Astrocyte of the spinal cord (primary cell): ENCODE measurements around the gene GDI1.

ENCODE experiments used
- DNase-seq: peaks from one replicate; pipeline ENCODE4 v3.0.0; 2011; ENCODE audit warnings: low read depth, low spot score
- H3K4me3 ChIP-seq: 2 replicates; pipeline ENCODE4 v1.5.1; 2011; ENCODE audit warnings: low read depth, mild to moderate bottlenecking, low read length, moderate library complexity
- in situ Hi-C: cut with HindIII; loops from 2 replicates; pipeline ENCODE4 v1.10.0; 2017; ENCODE audit warnings: low sequenced_read_pairs
- TF ChIP-seq, protein P1 (sequence below): IDR thresholded peaks from 2 replicates; pipeline ENCODE4 v1.5.1; 2012; ENCODE audit warnings: low read depth, mild to moderate bottlenecking, low read length, inconsistent platforms

Gene GDI1

GRCh38 chrX:154463611-154464220, 26.8 kb downstream of the GDI1 start:
- in situ Hi-C loops, result no loop called here
- H3K4me3 ChIP-seq, result no peak overlapping the region

DNA sequence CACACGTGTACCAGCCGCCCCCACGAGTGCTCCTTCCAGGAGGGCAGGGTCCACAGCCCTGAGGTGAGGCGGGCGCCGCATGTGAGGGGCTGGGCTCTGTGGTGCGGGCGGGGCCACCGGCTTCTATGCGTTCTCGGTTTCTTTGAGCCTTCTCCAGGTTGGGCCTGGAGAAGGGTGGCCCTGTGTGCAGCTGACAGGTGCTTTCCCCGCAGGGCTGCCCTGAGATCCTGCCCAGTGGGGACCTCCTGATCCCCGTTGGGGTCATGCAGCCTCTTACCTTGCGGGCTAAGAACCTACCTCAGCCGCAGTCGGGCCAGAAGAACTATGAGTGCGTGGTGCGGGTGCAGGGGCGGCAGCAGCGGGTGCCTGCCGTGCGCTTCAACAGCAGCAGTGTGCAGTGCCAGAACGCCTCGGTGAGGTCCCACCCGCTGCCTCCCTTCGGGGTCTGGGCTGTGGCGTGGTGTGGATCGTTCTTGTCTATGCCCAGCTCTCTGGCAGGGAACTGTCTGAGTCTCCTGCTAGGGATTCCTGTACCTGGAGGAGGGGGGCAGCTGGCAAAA, 27.9 kb downstream of the GDI1 start:
- H3K4me3 ChIP-seq, result no peak overlapping the region
- DNase-seq, result no peak
- TF ChIP-seq, protein P1, sequence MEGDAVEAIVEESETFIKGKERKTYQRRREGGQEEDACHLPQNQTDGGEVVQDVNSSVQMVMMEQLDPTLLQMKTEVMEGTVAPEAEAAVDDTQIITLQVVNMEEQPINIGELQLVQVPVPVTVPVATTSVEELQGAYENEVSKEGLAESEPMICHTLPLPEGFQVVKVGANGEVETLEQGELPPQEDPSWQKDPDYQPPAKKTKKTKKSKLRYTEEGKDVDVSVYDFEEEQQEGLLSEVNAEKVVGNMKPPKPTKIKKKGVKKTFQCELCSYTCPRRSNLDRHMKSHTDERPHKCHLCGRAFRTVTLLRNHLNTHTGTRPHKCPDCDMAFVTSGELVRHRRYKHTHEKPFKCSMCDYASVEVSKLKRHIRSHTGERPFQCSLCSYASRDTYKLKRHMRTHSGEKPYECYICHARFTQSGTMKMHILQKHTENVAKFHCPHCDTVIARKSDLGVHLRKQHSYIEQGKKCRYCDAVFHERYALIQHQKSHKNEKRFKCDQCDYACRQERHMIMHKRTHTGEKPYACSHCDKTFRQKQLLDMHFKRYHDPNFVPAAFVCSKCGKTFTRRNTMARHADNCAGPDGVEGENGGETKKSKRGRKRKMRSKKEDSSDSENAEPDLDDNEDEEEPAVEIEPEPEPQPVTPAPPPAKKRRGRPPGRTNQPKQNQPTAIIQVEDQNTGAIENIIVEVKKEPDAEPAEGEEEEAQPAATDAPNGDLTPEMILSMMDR, result no peak
- in situ Hi-C loops, result no loop called here

More at GRCh38 chrX:154463611-154464220, 26.8 kb downstream of the GDI1 start:
- TF ChIP-seq, protein P1, result no peak
- no peak for DNase-seq

DNA sequence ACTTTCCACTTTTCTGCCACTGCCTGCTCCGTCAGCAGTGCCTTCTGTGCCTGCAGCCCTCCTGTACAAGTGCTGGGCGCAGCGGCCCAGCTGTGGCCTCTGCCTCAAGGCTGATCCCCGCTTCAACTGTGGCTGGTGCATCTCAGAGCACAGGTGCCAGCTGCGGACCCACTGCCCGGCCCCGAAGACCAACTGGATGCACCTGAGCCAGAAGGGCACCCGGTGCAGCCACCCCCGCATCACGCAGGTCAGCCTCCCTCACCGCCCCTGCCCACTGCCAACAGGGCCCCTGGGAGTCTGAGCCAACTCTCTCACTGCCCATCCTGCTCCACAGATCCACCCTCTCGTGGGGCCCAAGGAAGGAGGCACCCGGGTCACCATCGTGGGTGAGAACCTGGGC, 28.6 kb downstream of the GDI1 start:
- DNase-seq, result no peak
- no peak overlapping the region for H3K4me3 ChIP-seq
- in situ Hi-C loops, result no loop called here
- TF ChIP-seq, protein P1, result no peak

DNA sequence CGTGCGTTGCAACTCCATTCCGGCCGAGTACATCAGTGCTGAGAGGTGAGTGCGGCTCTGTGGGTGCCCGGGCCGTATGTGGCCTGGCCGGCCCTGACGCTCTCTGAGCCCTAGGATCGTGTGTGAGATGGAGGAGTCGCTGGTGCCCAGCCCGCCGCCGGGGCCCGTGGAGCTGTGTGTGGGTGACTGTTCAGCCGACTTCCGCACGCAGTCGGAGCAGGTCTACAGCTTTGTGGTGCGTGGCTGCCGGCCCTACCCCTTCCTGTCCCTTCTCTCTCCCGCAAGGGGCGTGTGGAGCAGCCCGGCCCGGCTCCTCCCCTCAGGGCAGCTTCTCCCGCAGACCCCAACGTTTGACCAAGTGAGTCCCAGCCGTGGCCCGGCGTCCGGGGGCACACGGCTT, 29.1 kb downstream of the GDI1 start:
- DNase-seq, result no peak
- no peak overlapping the region for H3K4me3 ChIP-seq
- in situ Hi-C loops, result no loop called here
- TF ChIP-seq, protein P1, result no peak

- H3K4me3 ChIP-seq, result no peak overlapping the region
- TF ChIP-seq, protein P1, result no peak
- no peak for DNase-seq
- in situ Hi-C loops, result no loop called here
These were observed 30.0 kb downstream of the GDI1 start for GRCh38 chrX:154466907-154467306.

DNA sequence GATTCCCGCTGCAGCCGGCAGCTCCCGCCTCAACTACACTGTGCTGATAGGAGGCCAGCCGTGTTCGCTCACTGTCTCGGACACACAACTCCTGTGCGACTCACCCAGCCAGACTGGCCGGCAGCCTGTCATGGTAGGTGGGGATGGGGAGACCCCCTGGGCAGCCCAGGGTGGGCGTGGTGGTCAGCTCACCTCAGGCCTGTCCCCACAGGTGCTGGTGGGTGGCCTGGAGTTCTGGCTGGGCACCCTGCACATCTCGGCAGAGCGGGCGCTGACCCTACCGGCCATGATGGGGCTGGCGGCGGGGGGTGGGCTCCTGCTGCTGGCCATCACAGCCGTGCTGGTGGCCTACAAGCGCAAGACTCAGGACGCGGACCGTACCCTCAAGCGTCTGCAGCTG, 30.6 kb downstream of the GDI1 start:
- in situ Hi-C loops, result no loop called here
- no peak for DNase-seq
- no peak overlapping the region for H3K4me3 ChIP-seq
- TF ChIP-seq, protein P1, result no peak
